Hepatocyte (in vitro differentiated cells): Measurements from ENCODE around the gene EEF1A1. TPM values are rescaled to one million over a fixed set of nuclear protein-coding genes. Genes with fewer than 3 reads are reported as not detected.

ENCODE experiments used
- DNase-seq: peaks from one replicate; pipeline ENCODE4 v3.0.0-alpha.2; 2016; ENCODE audit warnings: low spot score
- H2AFZ ChIP-seq: fragments of 200-600 bp; sonication (generic); 2 replicates; pipeline ENCODE4 v1.6.0; 2016; ENCODE audit warnings: antibody characterized with exemption, mild to moderate bottlenecking
- H3K27ac ChIP-seq: fragments of 200-600 bp; sonication (generic); 2 replicates; pipeline ENCODE4 v1.5.1; 2016; ENCODE audit warnings: mild to moderate bottlenecking
- H3K27me3 ChIP-seq: fragments of 200-600 bp; sonication (generic); 2 replicates; pipeline ENCODE4 v1.6.1; 2016
- H3K36me3 ChIP-seq: fragments of 200-600 bp; sonication (generic); replicated peaks from 2 replicates; pipeline ENCODE4 v1.5.1; 2016; ENCODE audit warnings: low read depth; ENCODE audit not compliant: insufficient read depth
- H3K4me1 ChIP-seq: fragments of 200-600 bp; sonication (generic); 2 replicates; pipeline ENCODE4 v1.5.1; 2016; ENCODE audit warnings: mild to moderate bottlenecking, moderate library complexity; ENCODE audit not compliant: insufficient read depth
- H3K4me2 ChIP-seq: fragments of 200-600 bp; sonication (generic); 2 replicates; pipeline ENCODE4 v1.6.0; 2016
- H3K4me3 ChIP-seq: fragments of 200-600 bp; sonication (generic); 2 replicates; pipeline ENCODE4 v1.5.1; 2016; ENCODE audit warnings: mild to moderate bottlenecking
- H3K79me2 ChIP-seq: fragments of 200-600 bp; sonication (generic); 2 replicates; pipeline ENCODE4 v1.6.0; 2017; ENCODE audit warnings: mild to moderate bottlenecking
- H3K9me2 ChIP-seq: fragments of 200-600 bp; sonication (generic); replicated peaks from 2 replicates; pipeline ENCODE4 v1.6.0; 2017; ENCODE audit warnings: mild to moderate bottlenecking; ENCODE audit not compliant: insufficient read depth
- H3K9me3 ChIP-seq: fragments of 200-600 bp; sonication (generic); 2 replicates; pipeline ENCODE4 v1.5.1; 2016; ENCODE audit warnings: low read depth, mild to moderate bottlenecking
- H4K20me1 ChIP-seq: fragments of 200-600 bp; sonication (generic); 2 replicates; pipeline ENCODE4 v1.6.0; 2016; ENCODE audit warnings: mild to moderate bottlenecking; ENCODE audit not compliant: insufficient read depth, poor library complexity, severe bottlenecking
- EZH2 ChIP-seq: fragments of 200-600 bp; sonication (generic); IDR thresholded peaks from 2 replicates; pipeline ENCODE4 v1.6.1; 2016; ENCODE audit warnings: antibody characterized with exemption, mild to moderate bottlenecking, borderline replicate concordance
- EZH2phosphoT487 ChIP-seq: fragments of 200-600 bp; sonication (generic); IDR thresholded peaks from one replicate; pipeline ENCODE4 v1.6.1; 2018; ENCODE audit warnings: antibody characterized with exemption, mild to moderate bottlenecking, low read depth, moderate library complexity; ENCODE audit not compliant: unreplicated experiment, severe bottlenecking
- WGBS: methylation state at CpG from one replicate; pipeline ENCODE4 v1.1.6; 2016; ENCODE audit warnings: low lambda C conversion rate; ENCODE audit errors: missing lambda C conversion rate; 5-methylcytosine and 5-hydroxymethylcytosine counted together
- polyA plus RNA-seq: library from polyadenylated mRNA; unstranded; fragments of >200 nt; fragmentation: Nextera tagmentation; extraction: Ambion mirVana; gene quantifications from 2 replicates; pipeline ENCODE4 v1.2.1, GENCODE V29; 2016
- total RNA-seq: library from RNA; depleted of rRNA; stranded (reverse); fragments of >200 nt; gene quantifications from 2 replicates; pipeline ENCODE4 v1.2.3, GENCODE V29; 2014
- TF ChIP-seq, protein P1 (sequence below): fragments of 200-600 bp; sonication (generic); IDR thresholded peaks from 2 replicates; pipeline ENCODE4 v1.5.1; 2016; ENCODE audit warnings: antibody characterized with exemption, mild to moderate bottlenecking; ENCODE audit not compliant: poor library complexity

EEF1A1 gene
- total and polyA plus RNA-seq, 2 experiments from 2014 or later = 2,627 to 11,226 TPM

GRCh38 chr6:73525546-73526330, 4.9 kb upstream of the EEF1A1 start:
- Histone ChIP-seq H3K4me2 (no peak overlapping the region), H3K4me3 (no peak overlapping the region), H2AFZ (no peak overlapping the region), H3K27me3 (no peaks in the 10 kb centered on the region), H3K36me3 (no peaks in the 10 kb centered on the region), H3K79me2 (peaks cover 5% of the 10 kb centered on the region), H3K9me2 (no peaks in the 10 kb centered on the region), H3K4me1 (peaks cover 9% of the 10 kb centered on the region), H3K27ac (no peak overlapping the region), H4K20me1 (no peaks in the 10 kb centered on the region), H3K9me3 (no peaks in the 10 kb centered on the region)
- TF ChIP-seq EZH2phosphoT487 = no peak
- TF ChIP-seq EZH2 = no peak
- TF ChIP-seq, protein P1, sequence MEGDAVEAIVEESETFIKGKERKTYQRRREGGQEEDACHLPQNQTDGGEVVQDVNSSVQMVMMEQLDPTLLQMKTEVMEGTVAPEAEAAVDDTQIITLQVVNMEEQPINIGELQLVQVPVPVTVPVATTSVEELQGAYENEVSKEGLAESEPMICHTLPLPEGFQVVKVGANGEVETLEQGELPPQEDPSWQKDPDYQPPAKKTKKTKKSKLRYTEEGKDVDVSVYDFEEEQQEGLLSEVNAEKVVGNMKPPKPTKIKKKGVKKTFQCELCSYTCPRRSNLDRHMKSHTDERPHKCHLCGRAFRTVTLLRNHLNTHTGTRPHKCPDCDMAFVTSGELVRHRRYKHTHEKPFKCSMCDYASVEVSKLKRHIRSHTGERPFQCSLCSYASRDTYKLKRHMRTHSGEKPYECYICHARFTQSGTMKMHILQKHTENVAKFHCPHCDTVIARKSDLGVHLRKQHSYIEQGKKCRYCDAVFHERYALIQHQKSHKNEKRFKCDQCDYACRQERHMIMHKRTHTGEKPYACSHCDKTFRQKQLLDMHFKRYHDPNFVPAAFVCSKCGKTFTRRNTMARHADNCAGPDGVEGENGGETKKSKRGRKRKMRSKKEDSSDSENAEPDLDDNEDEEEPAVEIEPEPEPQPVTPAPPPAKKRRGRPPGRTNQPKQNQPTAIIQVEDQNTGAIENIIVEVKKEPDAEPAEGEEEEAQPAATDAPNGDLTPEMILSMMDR = no peak
- WGBS = 74% methylated on average over 3 of the region's 3 CpGs
- DNase-seq = no peak

DNA sequence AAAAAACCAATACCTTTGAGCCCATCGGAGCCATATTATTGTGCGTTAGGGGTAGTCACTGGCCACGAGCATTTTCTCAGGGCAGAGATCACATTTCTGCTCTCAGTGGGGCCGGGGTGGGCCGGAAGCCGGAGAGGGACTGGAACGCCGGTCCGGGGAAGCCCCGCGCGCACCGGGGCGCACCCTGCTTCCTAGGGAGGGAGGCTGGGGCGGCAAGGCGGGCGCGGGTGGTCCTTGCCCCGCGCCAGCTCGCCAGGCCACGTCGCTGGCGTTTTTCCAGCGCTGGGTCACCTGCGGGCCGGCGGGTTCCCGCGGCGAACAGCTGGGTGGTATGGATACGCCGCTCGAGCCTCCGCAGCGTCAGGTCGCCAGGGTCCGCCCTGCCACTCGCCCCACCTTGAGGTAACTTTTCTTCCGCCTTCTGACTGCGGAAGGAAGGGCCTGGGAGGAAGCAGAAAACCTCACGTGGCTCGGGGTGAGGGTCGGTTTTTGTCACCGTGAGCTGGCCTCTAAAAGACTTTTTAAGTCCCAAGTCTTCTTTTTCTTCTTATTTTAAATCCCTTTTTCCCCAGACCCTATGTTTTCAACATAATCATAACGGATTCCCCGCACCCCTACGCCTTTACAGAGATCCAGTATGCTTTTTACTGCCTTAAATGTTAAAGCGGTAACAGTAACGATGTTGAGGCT, 2.7 kb upstream of the EEF1A1 start:
- Histone ChIP-seq H3K4me3 (peak overlapping the region; percentile 5), H3K4me2 (peak overlapping the region; percentile 73), H3K9me3 (no peaks in the 10 kb centered on the region), H3K79me2 (peaks cover 24% of the 10 kb centered on the region), H3K9me2 (no peaks in the 10 kb centered on the region), H3K36me3 (no peaks in the 10 kb centered on the region), H3K27me3 (no peaks in the 10 kb centered on the region), H4K20me1 (peaks cover 11% of the 10 kb centered on the region), H3K27ac (peak overlapping the region; percentile 99), H2AFZ (peak overlapping the region; percentile 37), H3K4me1 (peaks cover 9% of the 10 kb centered on the region)
- TF ChIP-seq EZH2 (no peak), EZH2phosphoT487 (no peak)
- TF ChIP-seq, protein P1 = no peak
- peak; percentile 55 for DNase-seq
- 41% methylated on average over 33 of the region's 50 CpGs for WGBS

- H3K4me3 ChIP-seq = peak overlapping the region; percentile 33
- H3K4me1 ChIP-seq = peaks cover 18% of the 10 kb centered on the region
- H3K36me3 ChIP-seq = no peaks in the 10 kb centered on the region
- no peak for TF ChIP-seq EZH2
- TF ChIP-seq EZH2phosphoT487 = no peak
- TF ChIP-seq, protein P1 = no peak
- 5% methylated on average over 33 of the region's 36 CpGs for WGBS
- DNase-seq = peak; percentile 84
- no peaks in the 10 kb centered on the region for H3K27me3 ChIP-seq
- peak overlapping the region; percentile 38 for H2AFZ ChIP-seq
- H3K27ac ChIP-seq = peak overlapping the region; percentile 99
- H3K9me3 ChIP-seq = no peaks in the 10 kb centered on the region
- peaks cover 27% of the 10 kb centered on the region for H4K20me1 ChIP-seq
- peaks cover 29% of the 10 kb centered on the region for H3K79me2 ChIP-seq
- H3K4me2 ChIP-seq = peak overlapping the region; percentile 73
- no peaks in the 10 kb centered on the region for H3K9me2 ChIP-seq
Observed at GRCh38 chr6:73521351-73521985, 636 bp upstream of the EEF1A1 start.
